Measurements from ENCODE around the gene MSRB1. TPM values are rescaled to one million over a fixed set of nuclear protein-coding genes. Genes with fewer than 3 reads are reported as not detected.

The MSRB1 gene
- total and polyA plus RNA-seq, 2 of the 8 experiments (the other 6 are each of a cell fraction or from before 2014, with no cell fraction given) = 28.2 to 51.4 TPM

- H4K91ac ChIP-seq (replicated peaks; ENCODE audit: insufficient read length, low read length) = no peak overlapping the region
- no peak overlapping the region for H3K4me2 ChIP-seq (ENCODE audit: insufficient read depth in 1 of 2, low read depth in 2 of 2, low read length in 2 of 2)
- no peaks in the 10 kb centered on the region for H3K79me1 ChIP-seq (ENCODE audit: low read depth, low read length)
- peaks cover 0 to 7% (median 0%) of the 10 kb centered on the region in 4 experiments; a peak in 1 of 8 replicates for H3K36me3 ChIP-seq (ENCODE audit: control insufficient read depth in 2 of 4, insufficient read depth in 4 of 4, low read length in 3 of 4)
- no peak overlapping the region for H4K5ac ChIP-seq (ENCODE audit: insufficient read length, low read depth, low read length)
- H2AFZ ChIP-seq (ENCODE audit: low read length) = no peak overlapping the region
- H3K79me2 ChIP-seq (ENCODE audit: control insufficient read depth in 1 of 2, insufficient read depth in 2 of 2, low read length in 2 of 2) = no peaks in the 10 kb centered on the region
- H2AK5ac ChIP-seq (ENCODE audit: low read depth, low read length) = no peak overlapping the region
- peaks cover 16 to 41% (median 35%) of the 10 kb centered on the region in 4 experiments for H3K27me3 ChIP-seq (replicated peaks in 1 of 4; ENCODE audit: control insufficient read depth in 3 of 4, extremely low read depth in 1 of 4, insufficient read depth in 3 of 4, low read length in 3 of 4)
- no peak for FAIRE-seq
- H2BK20ac ChIP-seq (ENCODE audit: low read length) = peak overlapping the region; percentile 61; the same call in 1 of the 2 replicates
- peaks cover 3% of the 10 kb centered on the region; the same call in 1 of the 2 replicates for H3K23me2 ChIP-seq (ENCODE audit: low read depth, low read length)
- H3K23ac ChIP-seq (ENCODE audit: insufficient read length) = no peak overlapping the region
- 0 out of 2 replicates have a peak overlapping the region, but pooled peaks have one; percentile 66 for H2BK5ac ChIP-seq (ENCODE audit: low read depth, low read length)
- H2BK120ac ChIP-seq (replicated peaks; ENCODE audit: low read depth, low read length) = no peak overlapping the region
- no peak overlapping the region; a peak in 1 of 7 replicates for H3K9ac ChIP-seq (replicated peaks in 1 of 4; ENCODE audit: extremely low read depth in 1 of 4, low read depth in 3 of 4, low read length in 3 of 4)
- peak overlapping the region; percentile 7; the same call in 1 of the 2 replicates for H3K18ac ChIP-seq (ENCODE audit: extremely low read depth, low read length)
- DNase-seq (ENCODE audit: low read depth in 1 of 2, low spot score in 2 of 2) = no peak
- WGBS, 2 experiments (ENCODE audit: extremely low coverage in 1 of 2, insufficient coverage in 1 of 2, insufficient read length in 1 of 2, insufficient replicate concordance in 2 of 2, low coverage in 1 of 2, low lambda C conversion rate in 2 of 2, missing lambda C conversion rate in 1 of 2) = 83% methylated on average over 17 of the region's 21 CpGs; no CpG with 5 or more reads in 1 of the 2 experiments
- no peak overlapping the region for H3K27ac ChIP-seq (ENCODE audit: low read depth, low read length)
- peak overlapping the region; percentile 84; the same call in 1 of the 2 replicates for H2BK12ac ChIP-seq (ENCODE audit: low read depth, low read length)
- TF ChIP-seq JUND (IDR thresholded peaks at IDR 0.05; ENCODE audit: low read length) (no peak), BACH1 (IDR thresholded peaks at IDR 0.05; ENCODE audit: low read length) (no peak)
- H3K56ac ChIP-seq (replicated peaks; ENCODE audit: insufficient read length, low read depth, low read length) = no peak overlapping the region
- POLR2A ChIA-PET (ENCODE audit: partially characterized antibody) = interaction anchor here (0.9 to 1.9 kb wide), 4 partner anchors 15 to 86 kb away, joined by 3 to 7 read pairs (median 5); partner anchors contain the start of genes FAHD1, HAGH and RPS2
- no peak overlapping the region for H2BK15ac ChIP-seq (ENCODE audit: low read length)
- no peak overlapping the region for H3K4ac ChIP-seq (replicated peaks; ENCODE audit: insufficient read length, low read depth, low read length)
- H3K4me1 ChIP-seq (replicated peaks in 1 of 4; ENCODE audit: control insufficient read depth in 3 of 4, insufficient read depth in 4 of 4, low read length in 3 of 4) = peaks cover 0 to 33% (median 18%) of the 10 kb centered on the region in 4 experiments; a peak in 6 of 7 replicates
- peaks cover 0 to 9% of the 10 kb centered on the region in 2 experiments for H4K20me1 ChIP-seq (replicated peaks in 1 of 2; ENCODE audit: control insufficient read depth in 1 of 2, insufficient read depth in 2 of 2, low read length in 2 of 2)
- H3K4me3 ChIP-seq (ENCODE audit: extremely low read depth in 1 of 4, insufficient read depth in 2 of 4, low read depth in 3 of 4, low read length in 4 of 4) = no peak overlapping the region
- no peak overlapping the region for H4K8ac ChIP-seq (ENCODE audit: extremely low read depth, insufficient read depth, low read length)
- H3K14ac ChIP-seq (ENCODE audit: insufficient read length) = no peak overlapping the region
- CTCF ChIA-PET (ENCODE audit: partially characterized antibody) = interaction anchor here (0.6 to 4.0 kb wide), 5 partner anchors 10 to 106 kb away, joined by 3 to 19 read pairs (median 7); no protein-coding TSS in a partner anchor
- H3K9me3 ChIP-seq (ENCODE audit: insufficient read depth in 2 of 2, low read depth in 1 of 2, low read length in 1 of 2) = no peaks in the 10 kb centered on the region
These were observed 29.5 kb downstream of the MSRB1 start for GRCh38 chr16:1913327-1914083.

Data from H1 (cell line).